ENCODE data around the gene MGMT. TPM values are rescaled to one million over a fixed set of nuclear protein-coding genes. Genes with fewer than 3 reads are reported as not detected.

MGMT gene
- total RNA-seq, 1 experiment from 2014 or later = 11.5 TPM

- no peak overlapping the region for H3K4me2 ChIP-seq (ENCODE audit: low read length)
- H4K20me1 ChIP-seq (ENCODE audit: insufficient read depth) = no peaks in the 10 kb centered on the region
- no peaks in the 10 kb centered on the region for H3K36me3 ChIP-seq (ENCODE audit: control insufficient read depth in 1 of 2, insufficient read depth in 2 of 2, low read length in 2 of 2)
- TF ChIP-seq POLR2A (IDR thresholded peaks at IDR 0.05; ENCODE audit: borderline replicate concordance, extremely low read depth, insufficient read depth, insufficient read length) (no peak), REST (IDR thresholded peaks at IDR 0.05; ENCODE audit: low read depth) (no peak), YY1 (IDR thresholded peaks at IDR 0.05; ENCODE audit: extremely low read depth, insufficient replicate concordance, low read depth, low read length) (no peak)
- BruUV-seq (replicated peaks) = no TSS peak
- H3K4me1 ChIP-seq (ENCODE audit: control insufficient read depth in 1 of 2, insufficient read depth in 2 of 2, low read length in 2 of 2) = no peaks in the 10 kb centered on the region
- ChIA-PET RAD21 (ENCODE audit: low non-redundant PET in 1 of 2, low total read pairs in 2 of 2, uncharacterized antibody in 2 of 2, unreplicated experiment in 2 of 2) (no interaction called here), CTCF (no interaction called here), POLR2A (no interaction called here)
- H3K27me3 ChIP-seq (ENCODE audit: insufficient read depth, low read length) = no peaks in the 10 kb centered on the region
- intact Hi-C loops (cut with micrococcal nuclease) = no loop called here
- no peaks in the 10 kb centered on the region for H3K79me2 ChIP-seq (ENCODE audit: insufficient read depth, low read length)
- H3K4me3 ChIP-seq (replicated peaks in 1 of 2; ENCODE audit: low read depth in 1 of 2, low read length in 2 of 2) = no peak overlapping the region
- DNase-seq (ENCODE audit: low read depth, low spot score) = no peak
- no peaks in the 10 kb centered on the region for H3K9me3 ChIP-seq (ENCODE audit: control insufficient read depth in 1 of 2, insufficient read depth in 1 of 2, low read depth in 1 of 2, low read length in 2 of 2)
- no peak overlapping the region for H3K27ac ChIP-seq (ENCODE audit: low read depth, low read length)
- no peak for ATAC-seq
- no peak overlapping the region for H2AFZ ChIP-seq (ENCODE audit: low read depth, low read length, poor library complexity, severe bottlenecking)
- no peak overlapping the region for H3K9ac ChIP-seq (ENCODE audit: low read length)
- H3K9me2 ChIP-seq (ENCODE audit: insufficient read depth) = no peaks in the 10 kb centered on the region
Measured at GRCh38 chr10:129628823-129629222, 161.8 kb downstream of the MGMT start.

GRCh38 chr10:129629911-129630310 is 162.9 kb downstream of the MGMT start:
- POLR2A ChIA-PET = no interaction called here

More at GRCh38 chr10:129629911-129630310, 162.9 kb downstream of the MGMT start:
- TF ChIP-seq YY1 (IDR thresholded peaks at IDR 0.05; ENCODE audit: extremely low read depth, insufficient replicate concordance, low read depth, low read length) (no peak), EGR1 (IDR thresholded peaks at IDR 0.05; ENCODE audit: low read depth) (no peak), MAX (IDR thresholded peaks at IDR 0.05) (no peak), CBX3 (IDR thresholded peaks at IDR 0.05; ENCODE audit: low read depth) (no peak), POLR2A (IDR thresholded peaks at IDR 0.05; ENCODE audit: borderline replicate concordance, extremely low read depth, insufficient read depth, insufficient read length) (no peak), SIN3A (IDR thresholded peaks at IDR 0.05; ENCODE audit: low read depth) (no peak), ZBTB33 (IDR thresholded peaks at IDR 0.05; ENCODE audit: extremely low read depth, insufficient replicate concordance, low read length) (no peak), POLR2AphosphoS5 (IDR thresholded peaks at IDR 0.05; ENCODE audit: low read depth, low read length) (no peak), REST (IDR thresholded peaks at IDR 0.05; ENCODE audit: low read depth) (no peak), JUND (IDR thresholded peaks at IDR 0.05) (no peak), SP1 (IDR thresholded peaks at IDR 0.05; ENCODE audit: low read depth) (no peak)
- H3K4me3 ChIP-seq (replicated peaks in 1 of 2; ENCODE audit: low read depth in 1 of 2, low read length in 2 of 2) = no peak overlapping the region
- intact Hi-C loops (cut with micrococcal nuclease) = no loop called here
- no peak overlapping the region for H2AFZ ChIP-seq (ENCODE audit: low read depth, low read length, poor library complexity, severe bottlenecking)
- H3K9me3 ChIP-seq (ENCODE audit: control insufficient read depth in 1 of 2, insufficient read depth in 1 of 2, low read depth in 1 of 2, low read length in 2 of 2) = no peaks in the 10 kb centered on the region
- H4K20me1 ChIP-seq (ENCODE audit: insufficient read depth) = no peaks in the 10 kb centered on the region
- H3K27ac ChIP-seq (ENCODE audit: low read depth, low read length) = no peak overlapping the region
- no TSS peak for BruUV-seq (replicated peaks)
- no peaks in the 10 kb centered on the region for H3K4me1 ChIP-seq (ENCODE audit: control insufficient read depth in 1 of 2, insufficient read depth in 2 of 2, low read length in 2 of 2)
- no peak for DNase-seq (ENCODE audit: low read depth, low spot score)
- no peaks in the 10 kb centered on the region for H3K79me2 ChIP-seq (ENCODE audit: insufficient read depth, low read length)
- ChIA-PET RAD21 (ENCODE audit: low non-redundant PET in 1 of 2, low total read pairs in 2 of 2, uncharacterized antibody in 2 of 2, unreplicated experiment in 2 of 2) (no interaction called here), CTCF (no interaction called here)
- no peaks in the 10 kb centered on the region for H3K36me3 ChIP-seq (ENCODE audit: control insufficient read depth in 1 of 2, insufficient read depth in 2 of 2, low read length in 2 of 2)
- H3K9ac ChIP-seq (ENCODE audit: low read length) = no peak overlapping the region
- ATAC-seq = no peak
- H3K9me2 ChIP-seq (ENCODE audit: insufficient read depth) = no peaks in the 10 kb centered on the region
- H3K4me2 ChIP-seq (ENCODE audit: low read length) = no peak overlapping the region
- no peaks in the 10 kb centered on the region for H3K27me3 ChIP-seq (ENCODE audit: insufficient read depth, low read length)
